NCI-H1930 (cell line): ENCODE measurements around the gene THADA.
"Not testable (repeated sequence)": the region's sequence is repeated elsewhere in the genome, so short reads cannot be mapped to it uniquely, and the experiment has no call there.

ENCODE experiments used
- DNase-seq, 2 experiments: peaks; one replicate each; lab custom pipeline; 2025; lab: John Stamatoyannopoulos, UW

The THADA gene

GRCh38 chr2:43594875-43595274 lies 963 bp downstream of the THADA start:
- no peak for DNase-seq

- DNase-seq: no peak
These were observed 2.6 kb downstream of the THADA start for GRCh38 chr2:43593254-43593653.

GRCh38 chr2:43592443-43592842 lies 3.4 kb downstream of the THADA start:
- no peak for DNase-seq

- DNase-seq: no peak
These were observed 10.1 kb downstream of the THADA start for GRCh38 chr2:43585708-43586107.

- DNase-seq: no peak
These were observed 16.4 kb downstream of the THADA start for GRCh38 chr2:43579275-43579981.

GRCh38 chr2:43576981-43577892 lies 18.6 kb downstream of the THADA start:
- peak in 1 of 2 experiments; percentile 20 for DNase-seq

GRCh38 chr2:43572244-43572643 lies 23.6 kb downstream of the THADA start:
- DNase-seq: no peak

- no peak for DNase-seq
These were observed 25.9 kb downstream of the THADA start for GRCh38 chr2:43569921-43570320.

GRCh38 chr2:43568228-43568627 lies 27.6 kb downstream of the THADA start:
- DNase-seq: no peak

- no peak for DNase-seq
These were observed 29.4 kb downstream of the THADA start for GRCh38 chr2:43566461-43566729.

GRCh38 chr2:43563679-43564078 lies 32.2 kb downstream of the THADA start:
- no peak for DNase-seq

- no peak for DNase-seq
These were observed 35.6 kb downstream of the THADA start for GRCh38 chr2:43560231-43560547.

- DNase-seq: no peak
These were observed 36.2 kb downstream of the THADA start for GRCh38 chr2:43559391-43560230.

GRCh38 chr2:43557196-43557595 lies 38.6 kb downstream of the THADA start:
- no peak for DNase-seq

GRCh38 chr2:43556256-43556655 lies 39.6 kb downstream of the THADA start:
- no peak for DNase-seq

- DNase-seq: no peak
These were observed 42.4 kb downstream of the THADA start for GRCh38 chr2:43553341-43553855.

GRCh38 chr2:43551990-43552389 lies 43.8 kb downstream of the THADA start:
- no peak for DNase-seq

GRCh38 chr2:43548381-43548780 lies 47.5 kb downstream of the THADA start:
- DNase-seq: not testable (repeated sequence)

- DNase-seq: peak in 1 of 2 experiments; percentile 17
These were observed 53.4 kb downstream of the THADA start for GRCh38 chr2:43542285-43542933.

GRCh38 chr2:43541165-43541564 lies 54.7 kb downstream of the THADA start:
- DNase-seq: no peak

GRCh38 chr2:43540021-43540779 lies 55.6 kb downstream of the THADA start:
- no peak for DNase-seq
